ENCODE data around the gene TENM3.

TENM3 gene

DNA sequence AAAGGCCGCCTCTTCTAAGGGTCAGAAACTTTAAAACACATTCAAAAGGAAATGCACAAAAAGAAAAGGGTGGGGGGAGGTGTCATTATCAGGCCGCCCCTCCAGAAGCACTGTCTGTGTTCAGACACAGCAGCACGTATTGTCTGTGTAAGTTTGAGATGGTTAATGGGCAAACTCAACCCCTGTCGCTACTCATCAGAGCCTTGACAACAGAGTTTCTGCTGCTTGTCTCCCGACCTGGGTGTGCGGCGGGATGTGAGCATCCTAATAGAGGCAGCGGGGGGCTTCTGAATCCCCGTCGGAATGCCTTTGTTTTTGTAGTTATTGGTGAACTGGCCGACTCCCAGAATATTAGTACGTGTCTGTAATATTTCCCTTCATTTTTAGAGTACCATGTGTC lies 515.1 kb downstream of the TENM3 start:
- in situ Hi-C loops (cut with MboI; ENCODE audit: low sequenced_read_pairs), result no loop called here

DNA sequence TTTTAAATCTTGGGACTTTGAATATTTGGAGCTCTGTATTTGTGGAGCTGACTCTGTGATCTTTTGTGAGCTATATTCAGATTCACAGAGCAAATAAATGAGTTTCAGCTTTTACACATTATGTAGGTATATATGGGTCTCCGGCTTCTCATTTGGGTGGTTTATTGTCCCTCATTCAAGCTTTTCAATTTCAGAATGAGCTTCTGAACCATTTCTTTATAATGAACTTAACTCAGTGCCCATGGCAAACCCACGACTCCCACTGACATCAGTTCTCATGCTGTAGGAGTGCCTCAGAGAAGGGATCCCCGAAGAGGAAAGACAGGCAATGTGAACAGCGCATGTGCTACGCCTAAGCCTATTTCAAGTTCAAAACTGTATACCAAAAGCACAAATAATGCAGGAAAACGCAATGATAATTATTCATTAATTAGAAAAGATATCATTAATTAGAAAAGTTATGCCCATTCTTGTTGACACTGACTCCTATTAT lies 517.4 kb downstream of the TENM3 start:
- in situ Hi-C loops (cut with MboI; ENCODE audit: low sequenced_read_pairs), result no loop called here

DNA sequence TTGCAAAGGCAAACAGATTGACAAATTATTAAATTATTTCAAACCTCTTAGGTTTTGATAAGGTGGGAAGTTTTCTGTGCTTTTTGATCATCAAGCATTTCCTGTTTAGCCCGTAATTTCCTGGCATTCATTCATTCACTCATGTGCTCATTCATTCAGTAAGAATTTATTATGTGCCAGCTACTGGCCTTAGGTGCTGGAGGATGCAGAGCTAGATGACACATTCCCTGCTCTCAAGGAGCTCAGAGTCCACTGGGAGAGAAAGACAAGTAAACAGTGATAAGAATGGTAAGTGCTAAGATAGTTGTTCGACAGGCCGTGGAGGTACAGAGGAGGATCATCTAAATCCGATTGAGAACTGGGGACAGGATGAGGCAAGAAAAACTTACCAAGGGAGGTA lies 520.9 kb downstream of the TENM3 start:
- in situ Hi-C loops (cut with MboI; ENCODE audit: low sequenced_read_pairs), result no loop called here

- in situ Hi-C loops (cut with MboI; ENCODE audit: low sequenced_read_pairs), result no loop called here
These were observed 521.4 kb downstream of the TENM3 start for GRCh38 chr4:182764642-182765041.

- in situ Hi-C loops (cut with MboI; ENCODE audit: low sequenced_read_pairs), result no loop called here
These were observed 523.0 kb downstream of the TENM3 start for GRCh38 chr4:182765987-182766856.

GRCh38 chr4:182766857-182767250 lies 523.7 kb downstream of the TENM3 start:
- in situ Hi-C loops (cut with MboI; ENCODE audit: low sequenced_read_pairs), result no loop called here

- in situ Hi-C loops (cut with MboI; ENCODE audit: low sequenced_read_pairs), result no loop called here
These were observed 525.6 kb downstream of the TENM3 start for GRCh38 chr4:182768838-182769237.

- in situ Hi-C loops (cut with MboI; ENCODE audit: low sequenced_read_pairs), result no loop called here
These were observed 527.2 kb downstream of the TENM3 start for GRCh38 chr4:182770259-182770995.

- in situ Hi-C loops (cut with MboI; ENCODE audit: low sequenced_read_pairs), result no loop called here
These were observed 527.9 kb downstream of the TENM3 start for GRCh38 chr4:182770996-182771514.

- in situ Hi-C loops (cut with MboI; ENCODE audit: low sequenced_read_pairs), result no loop called here
These were observed 531.9 kb downstream of the TENM3 start for GRCh38 chr4:182775075-182775474.

GRCh38 chr4:182776376-182777105 lies 533.3 kb downstream of the TENM3 start:
- in situ Hi-C loops (cut with MboI; ENCODE audit: low sequenced_read_pairs), result no loop called here

- in situ Hi-C loops (cut with MboI; ENCODE audit: low sequenced_read_pairs), result no loop called here
These were observed 535.2 kb downstream of the TENM3 start for GRCh38 chr4:182778222-182778982.

DNA sequence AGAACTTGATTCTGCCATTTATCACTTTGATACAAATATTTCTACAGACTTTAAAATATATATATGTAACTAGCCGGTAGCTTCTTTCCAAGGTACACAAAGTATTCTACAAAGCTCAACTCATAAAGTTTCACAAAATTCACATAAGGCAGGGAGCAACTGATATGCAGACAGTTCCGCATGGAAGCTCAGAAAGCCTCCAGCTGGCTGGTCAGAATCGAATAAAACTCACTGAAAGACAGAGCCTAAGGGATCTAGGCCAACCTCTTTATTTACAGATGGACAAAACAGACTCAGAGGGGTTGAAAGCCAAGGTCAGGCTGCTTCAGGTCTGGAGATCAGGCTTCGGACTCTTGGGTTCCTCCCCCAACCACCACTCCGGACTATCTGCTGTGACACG lies 543.8 kb downstream of the TENM3 start:
- in situ Hi-C loops (cut with MboI; ENCODE audit: low sequenced_read_pairs), result no loop called here

- in situ Hi-C loops (cut with MboI; ENCODE audit: low sequenced_read_pairs), result no loop called here
These were observed 545.0 kb downstream of the TENM3 start for GRCh38 chr4:182788201-182788600.

GRCh38 chr4:182789529-182789928 lies 546.3 kb downstream of the TENM3 start:
- in situ Hi-C loops (cut with MboI; ENCODE audit: low sequenced_read_pairs), result no loop called here

DNA sequence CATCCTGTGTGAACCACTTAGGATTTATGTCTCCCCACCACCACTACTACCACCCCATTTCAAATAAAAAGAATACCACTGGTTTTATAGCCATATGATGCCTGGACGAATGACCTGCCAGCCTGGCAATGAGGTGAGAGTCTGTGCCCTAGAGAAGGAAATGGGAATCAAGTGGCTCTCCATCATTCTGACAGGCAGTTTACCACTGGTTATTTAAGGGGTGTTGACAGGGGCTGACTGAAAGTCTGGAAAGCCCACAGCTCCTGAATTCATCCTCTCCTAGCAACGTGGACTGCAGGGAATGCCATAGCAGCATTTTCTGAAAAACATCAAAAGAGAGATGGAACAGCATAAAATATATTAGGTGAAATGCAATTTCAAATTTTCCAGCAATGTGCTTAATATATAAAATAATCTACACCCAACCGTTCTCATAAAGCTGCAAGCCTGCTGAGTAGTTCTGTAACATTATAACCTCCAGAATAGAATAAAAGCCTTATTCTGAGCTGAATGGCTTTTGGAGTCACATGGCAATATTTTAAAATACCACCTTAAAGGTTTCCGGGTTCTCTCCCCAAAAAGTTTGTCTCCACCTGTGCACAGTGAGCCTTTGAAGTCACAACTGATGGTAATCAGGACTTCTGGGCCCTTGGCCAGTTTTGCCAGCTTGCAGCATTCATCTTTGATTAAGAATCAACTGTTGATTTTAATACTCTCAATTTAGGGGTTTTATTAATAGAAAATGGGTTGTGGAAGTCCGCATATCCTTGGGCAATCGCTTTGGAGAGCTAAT lies 552.4 kb downstream of the TENM3 start:
- in situ Hi-C loops (cut with MboI; ENCODE audit: low sequenced_read_pairs), result no loop called here

DNA sequence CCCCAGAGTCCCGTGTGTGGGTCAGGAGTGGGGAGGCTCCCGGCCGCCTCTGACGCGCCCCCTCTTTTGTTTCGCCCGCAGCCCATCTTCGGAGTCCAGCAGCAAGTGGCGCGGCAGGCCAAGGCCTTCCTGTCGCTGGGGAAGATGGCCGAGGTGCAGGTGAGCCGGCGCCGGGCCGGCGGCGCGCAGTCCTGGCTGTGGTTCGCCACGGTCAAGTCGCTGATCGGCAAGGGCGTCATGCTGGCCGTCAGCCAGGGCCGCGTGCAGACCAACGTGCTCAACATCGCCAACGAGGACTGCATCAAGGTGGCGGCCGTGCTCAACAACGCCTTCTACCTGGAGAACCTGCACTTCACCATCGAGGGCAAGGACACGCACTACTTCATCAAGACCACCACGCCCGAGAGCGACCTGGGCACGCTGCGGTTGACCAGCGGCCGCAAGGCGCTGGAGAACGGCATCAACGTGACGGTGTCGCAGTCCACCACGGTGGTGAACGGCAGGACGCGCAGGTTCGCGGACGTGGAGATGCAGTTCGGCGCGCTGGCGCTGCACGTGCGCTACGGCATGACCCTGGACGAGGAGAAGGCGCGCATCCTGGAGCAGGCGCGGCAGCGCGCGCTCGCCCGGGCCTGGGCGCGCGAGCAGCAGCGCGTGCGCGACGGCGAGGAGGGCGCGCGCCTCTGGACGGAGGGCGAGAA lies 556.5 kb downstream of the TENM3 start:
- in situ Hi-C loops (cut with MboI; ENCODE audit: low sequenced_read_pairs), result no loop called here

DNA sequence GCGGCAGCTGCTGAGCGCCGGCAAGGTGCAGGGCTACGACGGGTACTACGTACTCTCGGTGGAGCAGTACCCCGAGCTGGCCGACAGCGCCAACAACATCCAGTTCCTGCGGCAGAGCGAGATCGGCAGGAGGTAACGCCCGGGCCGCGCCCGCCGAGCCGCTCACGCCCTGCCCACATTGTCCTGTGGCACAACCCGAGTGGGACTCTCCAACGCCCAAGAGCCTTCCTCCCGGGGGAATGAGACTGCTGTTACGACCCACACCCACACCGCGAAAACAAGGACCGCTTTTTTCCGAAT lies 557.0 kb downstream of the TENM3 start:
- in situ Hi-C loops (cut with MboI; ENCODE audit: low sequenced_read_pairs), result no loop called here

GRCh38 chr4:182801636-182802035 lies 558.4 kb downstream of the TENM3 start:
- in situ Hi-C loops (cut with MboI; ENCODE audit: low sequenced_read_pairs), result no loop called here

All from HL-60/S4 (cell line).